NB4 (cell line): ENCODE results near the gene CCL18.
"Not testable (repeated sequence)": the region's sequence is repeated elsewhere in the genome, so short reads cannot be mapped to it uniquely, and the experiment has no call there.

Experiments
- CTCF ChIP-seq: IDR thresholded peaks from one replicate; pipeline ENCODE4 v1.5.1; 2012; ENCODE audit warnings: low read depth, low read length
- POLR2A ChIP-seq: IDR thresholded peaks from 2 replicates; pipeline ENCODE4 v1.6.1; 2011; ENCODE audit warnings: mild to moderate bottlenecking; ENCODE audit not compliant: insufficient read length; ENCODE audit errors: extremely low read depth

DNA sequence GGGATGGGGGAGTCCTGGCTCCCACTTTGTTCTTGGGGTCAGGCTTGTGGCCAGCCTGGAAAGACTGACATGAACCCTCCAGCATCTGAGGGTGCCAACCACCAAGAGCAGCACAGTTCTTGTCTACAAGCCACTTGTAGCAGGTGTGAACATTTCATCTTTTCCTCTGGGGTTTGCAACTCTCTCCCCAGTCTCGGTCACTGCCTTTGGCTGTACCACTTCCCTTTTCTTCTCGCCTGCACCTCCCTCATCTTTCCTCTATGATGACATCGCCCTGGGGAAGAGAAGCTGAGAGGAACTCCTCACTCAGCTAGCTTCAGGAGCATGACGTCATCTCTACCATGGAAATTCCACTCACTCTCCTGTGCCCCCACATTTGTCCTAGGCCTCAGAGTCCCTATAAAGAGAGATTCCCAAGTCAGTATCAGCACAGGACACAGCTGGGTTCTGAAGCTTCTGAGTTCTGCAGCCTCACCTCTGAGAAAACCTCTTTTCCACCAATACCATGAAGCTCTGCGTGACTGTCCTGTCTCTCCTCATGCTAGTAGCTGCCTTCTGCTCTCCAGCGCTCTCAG lies 39.4 kb downstream of the CCL18 start, which contains the start of gene CCL4:
- not testable (repeated sequence) for TF ChIP-seq CTCF, POLR2A
